ENCODE data around the gene ARID1B.

The ARID1B gene

GRCh38 chr6:157005940-157006339 is 228.8 kb downstream of the ARID1B start:
- no peak for DNase-seq (ENCODE audit: low spot score)
- TF ChIP-seq, protein P1, sequence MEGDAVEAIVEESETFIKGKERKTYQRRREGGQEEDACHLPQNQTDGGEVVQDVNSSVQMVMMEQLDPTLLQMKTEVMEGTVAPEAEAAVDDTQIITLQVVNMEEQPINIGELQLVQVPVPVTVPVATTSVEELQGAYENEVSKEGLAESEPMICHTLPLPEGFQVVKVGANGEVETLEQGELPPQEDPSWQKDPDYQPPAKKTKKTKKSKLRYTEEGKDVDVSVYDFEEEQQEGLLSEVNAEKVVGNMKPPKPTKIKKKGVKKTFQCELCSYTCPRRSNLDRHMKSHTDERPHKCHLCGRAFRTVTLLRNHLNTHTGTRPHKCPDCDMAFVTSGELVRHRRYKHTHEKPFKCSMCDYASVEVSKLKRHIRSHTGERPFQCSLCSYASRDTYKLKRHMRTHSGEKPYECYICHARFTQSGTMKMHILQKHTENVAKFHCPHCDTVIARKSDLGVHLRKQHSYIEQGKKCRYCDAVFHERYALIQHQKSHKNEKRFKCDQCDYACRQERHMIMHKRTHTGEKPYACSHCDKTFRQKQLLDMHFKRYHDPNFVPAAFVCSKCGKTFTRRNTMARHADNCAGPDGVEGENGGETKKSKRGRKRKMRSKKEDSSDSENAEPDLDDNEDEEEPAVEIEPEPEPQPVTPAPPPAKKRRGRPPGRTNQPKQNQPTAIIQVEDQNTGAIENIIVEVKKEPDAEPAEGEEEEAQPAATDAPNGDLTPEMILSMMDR (IDR thresholded peaks at IDR 0.05; ENCODE audit: extremely low read depth, missing control alignments), result no peak

DNA sequence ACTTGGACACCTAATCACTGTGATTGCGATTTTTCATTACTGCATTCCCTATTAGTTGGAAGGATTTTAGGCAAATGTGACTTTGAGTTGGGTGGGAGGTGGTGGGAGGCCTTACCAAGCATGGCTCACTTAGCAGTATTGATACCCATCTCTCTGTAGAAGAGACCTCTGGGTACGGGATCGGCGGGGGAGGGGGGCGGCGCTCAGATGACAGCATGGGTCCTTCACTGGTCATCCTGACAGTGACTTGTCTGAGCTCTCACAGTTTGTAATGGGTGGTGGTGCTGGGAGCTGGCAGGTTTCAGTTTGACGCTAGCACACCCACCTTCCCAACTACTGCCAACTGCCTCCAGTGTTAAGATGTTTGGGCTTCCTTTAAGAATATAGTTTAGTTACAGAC is 231.4 kb downstream of the ARID1B start:
- no peak for DNase-seq (ENCODE audit: low spot score)
- TF ChIP-seq, protein P1 (IDR thresholded peaks at IDR 0.05; ENCODE audit: extremely low read depth, missing control alignments), result no peak

DNA sequence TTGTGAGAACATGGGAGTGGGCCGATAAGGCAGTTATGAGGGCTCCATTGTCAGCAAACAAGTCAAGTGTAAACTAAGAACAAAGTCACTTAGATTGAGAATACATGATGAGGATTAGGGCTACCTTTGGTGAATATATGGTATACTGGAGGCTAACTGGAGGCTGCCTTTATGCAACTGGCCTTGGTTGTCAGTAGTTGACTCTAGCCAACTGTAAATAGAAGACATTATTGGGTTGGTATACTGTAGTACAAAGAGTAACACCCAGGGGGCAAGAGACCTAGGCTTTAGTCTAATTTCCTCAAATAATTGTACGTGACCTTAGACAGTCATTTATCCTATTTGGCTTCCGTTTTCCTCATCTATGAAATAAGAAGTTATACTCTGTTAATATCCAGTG is 235.2 kb downstream of the ARID1B start:
- no peak for DNase-seq (ENCODE audit: low spot score)
- TF ChIP-seq, protein P1 (IDR thresholded peaks at IDR 0.05; ENCODE audit: extremely low read depth, missing control alignments), result no peak

DNA sequence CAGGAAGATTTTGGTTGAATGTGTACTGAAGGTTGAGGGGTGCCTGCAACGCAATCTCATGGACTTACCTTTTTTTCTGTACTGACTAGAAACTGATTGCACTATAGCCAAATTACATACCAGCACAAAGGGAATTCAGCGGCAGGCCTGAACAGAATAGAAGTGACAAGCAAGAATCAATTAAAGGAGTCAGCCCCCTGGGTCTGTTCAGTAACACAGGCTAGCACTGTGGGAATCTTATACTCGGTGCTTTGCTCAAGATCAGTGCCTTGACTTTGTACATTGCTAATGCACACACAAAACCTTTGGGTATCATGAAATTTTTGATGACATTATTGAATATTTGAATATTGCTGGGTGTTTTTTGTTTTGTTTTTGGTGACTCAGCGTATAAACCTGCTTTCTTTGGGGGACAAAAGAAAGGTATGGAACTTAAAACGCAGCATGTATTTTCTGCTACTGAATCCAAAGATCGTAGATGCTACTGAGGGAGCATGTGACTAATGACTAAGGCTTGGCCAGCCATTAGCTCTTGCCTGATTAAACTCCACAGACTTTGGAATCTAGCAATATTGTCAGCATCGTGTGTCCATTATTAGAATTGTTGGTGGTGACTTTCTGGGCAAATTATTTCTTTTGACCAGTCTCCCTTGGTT is 236.6 kb downstream of the ARID1B start:
- no peak for DNase-seq (ENCODE audit: low spot score)
- TF ChIP-seq, protein P1 (IDR thresholded peaks at IDR 0.05; ENCODE audit: extremely low read depth, missing control alignments), result no peak

- TF ChIP-seq, protein P1 (IDR thresholded peaks at IDR 0.05; ENCODE audit: extremely low read depth, missing control alignments), result no peak
- no peak for DNase-seq (ENCODE audit: low spot score)
Observed at GRCh38 chr6:157014871-157015270, 237.7 kb downstream of the ARID1B start.

DNA sequence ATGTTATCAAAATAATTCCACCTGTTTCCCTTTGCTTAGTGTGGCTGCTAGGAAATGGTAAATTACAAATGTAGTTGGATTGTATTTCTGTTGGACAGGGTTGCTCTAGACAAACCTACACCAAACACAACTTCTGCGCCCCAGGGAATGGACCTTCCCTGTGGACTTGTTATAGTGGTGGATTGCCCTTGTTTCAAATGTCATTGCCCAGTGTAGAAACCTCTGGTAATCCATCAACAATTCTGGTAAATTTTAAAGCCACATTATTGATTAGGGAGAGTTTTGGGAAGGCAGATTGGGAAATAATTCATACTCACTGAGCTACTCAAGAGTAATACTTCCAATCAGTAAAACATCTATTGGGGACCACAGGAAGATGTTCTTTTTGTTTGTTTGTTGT is 239.8 kb downstream of the ARID1B start:
- TF ChIP-seq, protein P1 (IDR thresholded peaks at IDR 0.05; ENCODE audit: extremely low read depth, missing control alignments), result no peak
- no peak for DNase-seq (ENCODE audit: low spot score)

GRCh38 chr6:157017861-157018260 is 240.7 kb downstream of the ARID1B start:
- DNase-seq (ENCODE audit: low spot score), result no peak
- TF ChIP-seq, protein P1 (IDR thresholded peaks at IDR 0.05; ENCODE audit: extremely low read depth, missing control alignments), result no peak
